Measurements from ENCODE around the gene MOV10.
A peak's percentile ranks its signal among the peaks of the same experiment; 100 is the strongest.

MOV10 gene

DNA sequence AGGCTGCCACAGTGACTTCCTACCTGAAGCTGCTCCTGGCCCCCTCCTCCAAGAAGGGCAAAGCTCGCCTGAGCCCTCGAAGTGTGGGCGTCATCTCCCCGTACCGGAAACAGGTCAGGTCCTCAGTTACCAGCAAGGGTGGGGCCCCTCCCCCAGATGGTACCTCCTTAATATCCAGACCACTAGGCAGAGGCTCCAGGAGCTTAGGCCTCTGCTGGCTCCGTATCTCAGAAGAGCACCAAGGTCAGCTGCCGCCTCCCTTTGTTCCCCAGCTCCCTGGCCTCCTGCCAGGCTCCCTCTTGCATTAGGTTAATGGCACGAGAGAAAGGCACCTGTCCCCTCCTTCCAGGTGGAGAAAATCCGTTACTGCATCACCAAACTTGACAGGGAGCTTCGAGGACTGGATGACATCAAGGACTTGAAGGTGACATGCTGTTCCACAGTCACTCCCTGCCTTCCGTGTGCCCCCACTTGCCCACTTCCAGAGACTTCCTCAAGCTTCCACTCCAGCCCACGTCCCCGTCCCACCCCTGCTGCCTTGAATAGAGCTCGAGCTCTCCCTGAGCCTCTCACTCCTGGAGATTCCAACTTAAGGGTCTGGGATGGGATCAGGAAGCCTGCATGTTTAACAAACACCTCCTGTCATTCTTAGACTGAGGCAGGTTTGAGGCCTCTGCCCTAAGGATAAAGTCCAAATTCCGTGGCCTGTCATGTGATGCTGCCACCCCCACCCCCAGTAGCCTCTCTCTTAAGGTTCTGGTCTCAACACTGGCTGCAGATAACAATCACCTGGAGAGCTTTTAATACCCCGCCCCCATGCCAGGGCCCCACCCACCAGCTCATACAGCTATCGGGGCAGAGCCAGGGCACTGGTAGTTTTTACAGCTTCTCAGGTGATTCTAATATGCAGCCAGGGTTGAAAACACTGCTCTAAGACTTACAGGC, 24.2 kb downstream of the MOV10 start:
- DNase-seq (ENCODE audit: low read depth): no peak

DNA sequence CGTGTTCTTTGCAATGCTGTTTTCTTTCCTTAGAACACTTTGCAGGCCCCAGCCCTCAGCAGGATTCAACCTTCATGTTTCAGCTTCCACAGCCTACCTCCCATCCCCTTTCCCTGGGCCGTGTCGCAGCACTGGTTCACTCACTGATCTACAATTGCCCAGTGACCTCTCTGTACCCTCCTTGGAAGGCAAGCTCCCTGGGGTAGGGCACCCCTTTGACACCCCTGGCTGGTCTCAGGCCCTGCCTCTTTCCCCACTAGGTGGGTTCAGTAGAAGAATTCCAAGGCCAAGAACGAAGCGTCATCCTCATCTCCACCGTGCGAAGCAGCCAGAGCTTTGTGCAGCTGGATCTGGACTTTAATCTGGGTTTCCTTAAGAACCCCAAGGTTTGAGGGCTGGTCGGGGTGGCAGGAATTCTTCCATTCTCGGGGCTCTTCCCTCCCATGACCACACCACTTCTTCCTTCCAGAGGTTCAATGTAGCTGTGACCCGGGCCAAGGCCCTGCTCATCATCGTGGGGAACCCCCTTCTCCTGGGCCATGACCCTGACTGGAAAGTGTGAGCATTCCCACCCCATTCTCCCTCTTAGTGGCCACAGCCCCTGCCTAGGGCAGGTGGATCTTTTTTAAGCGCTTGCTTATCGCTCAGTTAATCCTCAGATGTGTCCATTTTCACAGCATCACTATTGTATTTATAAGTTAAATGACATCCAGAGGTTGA, 25.1 kb downstream of the MOV10 start:
- DNase-seq (ENCODE audit: low read depth): no peak

DNA sequence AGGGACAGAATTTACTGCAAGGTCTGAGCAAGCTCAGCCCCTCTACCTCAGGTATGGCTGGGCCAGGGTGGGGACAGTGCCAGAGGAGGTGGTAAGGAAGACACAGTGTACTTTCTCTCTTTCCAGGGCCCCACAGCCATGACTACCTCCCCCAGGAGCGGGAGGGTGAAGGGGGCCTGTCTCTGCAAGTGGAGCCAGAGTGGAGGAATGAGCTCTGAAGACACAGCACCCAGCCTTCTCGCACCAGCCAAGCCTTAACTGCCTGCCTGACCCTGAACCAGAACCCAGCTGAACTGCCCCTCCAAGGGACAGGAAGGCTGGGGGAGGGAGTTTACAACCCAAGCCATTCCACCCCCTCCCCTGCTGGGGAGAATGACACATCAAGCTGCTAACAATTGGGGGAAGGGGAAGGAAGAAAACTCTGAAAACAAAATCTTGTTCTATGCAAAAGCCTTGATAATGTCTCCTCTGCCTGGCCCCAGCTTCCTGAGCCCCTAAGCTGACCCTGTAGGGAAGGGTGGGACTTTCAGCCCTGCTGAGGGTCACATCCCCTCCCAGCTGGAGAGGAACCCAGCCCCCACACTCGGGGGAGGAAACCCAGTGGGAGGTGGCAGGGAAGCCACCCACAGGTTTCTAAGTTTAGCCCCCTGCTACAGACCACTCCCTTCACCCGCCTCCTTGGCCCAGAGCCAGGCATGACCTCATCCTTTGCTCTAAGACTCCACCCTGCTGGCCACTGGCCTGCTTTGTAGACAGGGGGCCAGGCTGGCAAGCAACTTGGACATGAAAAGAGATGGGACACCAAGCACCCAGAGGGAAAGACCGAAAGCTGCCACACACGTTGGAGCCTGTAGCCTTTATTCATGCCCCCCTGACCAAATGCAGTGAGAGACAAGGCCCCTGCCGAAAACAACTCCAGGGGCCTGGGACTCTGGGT, 26.1 kb downstream of the MOV10 start:
- DNase-seq (ENCODE audit: low read depth): peak; percentile 66

DNA sequence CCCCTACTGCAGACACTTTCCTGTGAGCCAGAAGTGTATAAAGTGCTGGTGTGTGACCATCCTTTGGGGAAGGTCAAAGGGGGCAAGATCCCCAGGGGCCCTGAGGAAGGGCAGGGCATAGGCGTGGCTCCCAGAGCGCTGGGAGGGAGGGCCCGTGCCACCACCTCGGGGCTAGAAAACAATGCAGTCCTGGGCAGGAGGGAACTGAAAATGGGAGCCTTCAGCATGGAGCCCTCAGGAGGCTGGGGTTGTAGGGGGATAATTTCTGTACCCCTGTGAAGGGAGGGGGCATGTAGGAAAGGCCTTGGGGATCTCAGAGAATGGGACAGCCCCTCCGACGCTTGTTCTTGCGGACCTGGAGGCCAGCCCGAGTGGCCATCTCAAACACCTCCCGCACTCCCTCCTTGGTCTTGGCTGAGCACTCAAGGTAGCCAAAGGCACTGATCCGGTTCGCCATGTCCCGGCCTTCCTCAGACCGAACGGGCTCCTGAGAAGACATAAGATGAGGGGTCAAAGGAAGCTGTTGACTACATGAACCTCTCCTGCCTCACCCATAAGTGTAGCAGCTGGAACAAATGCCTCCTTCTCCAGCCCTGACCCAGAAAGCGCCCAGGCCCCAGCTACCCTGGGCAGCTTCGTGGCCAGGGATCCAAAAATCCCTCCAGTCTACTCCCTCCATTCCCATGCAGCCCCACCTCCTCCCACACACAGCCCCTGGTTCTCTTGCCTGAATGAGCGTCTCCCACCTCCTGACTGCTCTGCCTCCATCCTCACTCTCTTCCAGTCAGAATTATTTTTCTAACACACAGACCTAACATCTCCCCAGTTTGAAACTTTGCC, 27.0 kb downstream of the MOV10 start:
- no peak for DNase-seq (ENCODE audit: low read depth)

DNA sequence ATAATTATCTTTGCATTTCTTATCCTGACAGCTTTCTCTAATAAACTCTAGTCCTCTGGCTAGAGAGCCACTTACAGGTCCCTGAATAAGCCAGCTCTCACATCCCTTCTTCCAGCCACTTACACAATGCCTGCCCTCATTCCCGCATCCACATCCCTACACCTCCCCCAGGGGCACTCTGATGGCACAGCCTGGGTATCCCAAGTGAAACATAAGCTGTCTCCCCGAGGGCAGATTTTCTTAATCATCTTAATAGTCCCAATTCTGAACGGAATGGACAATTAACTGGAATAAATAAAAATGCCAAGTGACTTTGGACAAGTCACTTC, 27.6 kb downstream of the MOV10 start:
- DNase-seq (ENCODE audit: low read depth): no peak

DNA sequence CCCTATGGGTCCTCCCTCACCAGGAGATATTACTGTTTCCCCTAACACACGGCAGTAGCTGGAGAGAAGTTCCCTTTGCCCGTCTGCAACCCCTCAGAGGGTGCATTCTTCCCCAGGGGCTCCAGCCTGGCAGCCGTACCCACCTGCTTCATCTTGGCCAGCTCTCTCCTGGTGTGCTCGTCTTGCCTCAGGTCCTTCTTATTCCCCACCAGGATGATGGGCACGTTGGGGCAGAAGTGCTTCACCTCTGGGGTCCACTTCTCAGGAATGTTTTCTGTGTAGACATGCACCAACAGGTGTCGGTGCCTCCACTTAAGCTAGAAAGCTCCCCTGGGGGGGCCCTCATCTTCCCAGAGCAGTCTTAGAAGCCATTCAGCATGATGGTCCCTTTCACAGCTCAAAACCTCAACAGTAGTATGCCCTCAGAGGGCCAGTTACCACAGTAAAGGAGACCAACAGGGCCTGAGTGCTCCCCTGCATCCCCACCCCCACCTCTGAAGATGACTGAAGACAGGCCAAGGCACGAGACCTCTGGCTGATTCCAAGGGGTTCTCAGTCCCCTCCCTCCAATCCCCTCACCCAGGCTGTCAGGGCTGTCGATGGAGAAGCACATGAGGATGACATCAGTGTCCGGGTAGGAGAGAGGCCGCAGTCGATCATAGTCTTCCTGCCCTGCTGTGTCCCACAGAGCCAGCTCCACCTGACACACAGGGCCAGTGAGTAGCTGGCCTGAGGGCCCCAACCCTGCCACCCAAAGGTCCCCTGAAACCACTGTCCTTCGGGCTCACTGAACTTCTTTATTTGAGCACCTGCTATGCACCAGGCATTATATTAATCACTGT, 28.2 kb downstream of the MOV10 start:
- DNase-seq (ENCODE audit: low read depth): no peak

DNA sequence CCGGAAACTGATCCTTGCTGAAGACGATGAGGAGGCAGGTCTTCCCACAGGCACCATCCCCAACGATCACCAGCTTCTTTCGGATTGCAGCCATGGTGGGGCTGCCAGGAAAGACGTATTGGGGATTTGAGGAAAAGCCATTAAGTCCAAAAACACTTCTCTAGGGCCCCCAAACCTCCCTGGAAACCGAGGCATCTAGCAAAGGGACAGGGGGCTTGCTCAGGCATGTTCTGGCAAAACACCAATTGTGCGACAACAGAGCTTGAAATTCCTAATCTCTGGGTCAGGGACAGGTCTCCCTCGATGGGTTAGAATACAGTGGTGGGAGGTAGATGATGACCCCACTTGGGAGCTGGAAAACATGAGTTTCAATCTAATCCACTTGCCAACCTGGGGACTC, 29.2 kb downstream of the MOV10 start:
- no peak for DNase-seq (ENCODE audit: low read depth)

DNA sequence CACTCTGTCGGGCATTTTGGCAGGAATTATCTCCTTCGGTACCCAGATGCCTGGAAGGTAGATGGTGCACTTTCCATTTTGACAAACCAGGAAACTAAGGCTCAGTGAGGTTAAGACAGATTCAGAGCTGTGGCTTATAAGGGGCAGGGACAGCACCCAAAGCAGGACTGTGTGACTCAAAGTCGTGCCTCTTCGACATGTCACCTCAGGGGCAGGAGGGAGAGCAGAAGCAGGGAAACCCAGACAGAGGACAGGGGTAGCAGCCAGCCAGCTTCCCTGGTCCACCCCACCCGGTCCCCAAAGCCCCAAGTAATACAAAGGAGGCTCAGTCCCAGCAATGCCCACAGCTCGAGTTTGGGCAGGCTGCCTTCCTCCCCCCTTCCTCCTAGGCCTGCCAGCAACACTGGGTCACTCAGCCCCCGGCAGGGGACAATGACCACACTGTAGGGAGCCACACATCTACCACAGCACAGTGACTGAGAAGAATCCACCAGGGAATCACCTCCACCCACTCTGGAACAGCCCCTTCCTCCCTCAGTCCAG, 30.0 kb downstream of the MOV10 start:
- DNase-seq (ENCODE audit: low read depth): no peak

DNA sequence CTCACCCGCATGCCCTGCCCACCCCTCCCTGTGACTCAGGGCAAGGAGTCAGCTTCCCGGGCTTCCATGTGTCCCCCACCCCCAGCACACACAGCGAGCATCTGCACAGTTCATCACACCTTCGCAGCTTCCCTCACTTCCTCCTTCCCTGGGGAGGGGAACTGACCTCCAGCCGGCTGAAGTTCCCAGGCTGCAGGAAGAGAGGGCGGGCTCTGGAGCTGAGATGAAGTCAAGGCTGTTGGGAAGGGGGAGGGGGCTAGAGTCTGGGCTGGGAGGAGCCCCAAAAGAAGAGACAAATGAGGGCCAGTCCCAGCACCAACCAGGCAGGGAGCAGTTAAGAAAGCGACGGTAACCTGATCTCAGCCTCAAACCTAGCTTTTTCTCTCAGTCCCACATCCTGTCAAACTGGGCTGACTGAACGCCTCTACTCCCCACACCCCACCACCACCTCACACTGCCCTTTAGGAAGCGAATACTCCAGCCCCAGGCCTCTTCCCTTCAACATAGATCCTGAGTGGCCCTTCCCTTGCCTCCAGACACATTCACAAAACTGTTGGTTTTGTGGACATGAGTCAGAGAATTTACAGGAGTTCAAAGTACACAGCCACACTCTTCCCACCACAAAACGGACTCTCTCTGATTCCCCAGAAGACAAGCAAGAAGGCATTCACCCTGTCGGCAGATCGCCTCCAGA, 30.6 kb downstream of the MOV10 start:
- peak; percentile 25 for DNase-seq (ENCODE audit: low read depth)

DNA sequence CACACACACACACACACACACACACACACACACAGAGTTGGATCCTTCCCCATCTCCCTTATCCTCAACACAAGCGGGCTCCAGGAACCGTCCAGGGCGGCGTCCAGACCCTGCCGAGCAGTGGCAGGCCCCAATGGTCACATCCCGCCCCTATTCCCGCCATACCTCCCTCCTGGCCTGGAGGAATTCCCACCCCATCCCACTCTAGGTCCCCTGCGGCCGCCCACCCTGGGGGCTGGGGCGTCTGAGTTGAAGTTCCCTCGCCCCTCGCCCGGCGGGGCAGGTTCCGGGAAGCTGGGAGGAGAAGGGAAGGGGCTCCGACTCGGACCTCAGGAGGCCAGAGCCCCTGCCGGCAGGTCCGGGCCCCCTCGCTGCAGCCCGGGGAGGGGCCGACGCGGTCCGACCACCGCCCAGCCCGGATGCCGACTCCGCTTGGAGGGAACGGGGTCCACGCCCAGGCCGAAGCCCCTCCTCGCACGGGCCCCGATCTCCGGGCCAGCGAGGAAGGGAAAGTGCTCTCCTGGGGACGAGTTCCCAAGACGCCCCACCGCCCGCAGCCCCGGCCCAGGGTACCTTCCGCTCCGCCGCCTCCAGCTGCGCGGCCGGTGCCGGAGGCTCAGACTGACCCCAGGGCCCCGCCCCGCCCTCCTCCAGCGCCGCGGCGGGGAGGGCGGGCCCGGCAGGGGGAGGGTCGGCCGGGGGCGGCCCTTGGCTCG, 32.2 kb downstream of the MOV10 start, which contains the start of gene RHOC:
Gene RHOC, minus strand, starts transcription at position 623 of the 716 bp plus-strand sequence. CDS start 3,328 bp downstream, outside the sequence.
- DNase-seq (ENCODE audit: low read depth): peak; percentile 31

DNA sequence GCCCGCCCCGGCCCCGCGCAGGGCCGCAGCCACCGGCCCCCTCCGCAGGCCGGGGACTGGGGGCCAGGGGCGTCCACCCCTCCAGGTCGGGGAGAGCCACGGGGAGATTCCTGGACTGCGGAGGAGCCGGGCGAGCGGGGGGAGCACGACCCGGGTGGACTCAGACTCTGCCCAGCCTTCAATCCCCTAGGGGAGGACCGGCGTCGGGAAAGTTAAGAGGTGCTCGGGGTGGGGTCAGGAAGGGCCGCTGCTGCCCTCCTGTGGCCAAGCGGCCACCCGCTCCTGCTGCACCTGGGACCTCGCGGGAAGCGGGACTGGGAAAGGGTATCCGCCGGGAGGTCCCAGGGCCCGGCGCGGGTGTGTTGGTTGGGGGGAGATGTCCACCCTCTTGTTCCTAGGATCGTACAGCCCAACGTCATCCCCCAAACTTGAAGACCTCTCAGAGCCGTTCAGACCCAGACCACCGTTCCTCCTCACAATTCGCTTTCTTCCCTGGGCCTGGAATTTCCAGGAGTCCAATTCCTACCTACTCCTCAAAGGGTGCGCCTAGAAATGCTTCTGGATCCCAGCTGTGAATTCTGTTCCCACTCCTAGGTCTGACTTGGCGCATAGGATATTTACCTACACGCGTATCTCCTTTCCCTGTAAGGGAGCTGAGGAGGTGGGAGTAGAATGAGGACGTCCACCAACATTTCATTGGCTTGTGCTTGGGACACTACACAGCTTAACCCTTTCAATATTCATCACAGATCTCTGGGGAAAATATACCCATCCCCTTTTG, 33.0 kb downstream of the MOV10 start:
- DNase-seq (ENCODE audit: low read depth): peak; percentile 51

DNA sequence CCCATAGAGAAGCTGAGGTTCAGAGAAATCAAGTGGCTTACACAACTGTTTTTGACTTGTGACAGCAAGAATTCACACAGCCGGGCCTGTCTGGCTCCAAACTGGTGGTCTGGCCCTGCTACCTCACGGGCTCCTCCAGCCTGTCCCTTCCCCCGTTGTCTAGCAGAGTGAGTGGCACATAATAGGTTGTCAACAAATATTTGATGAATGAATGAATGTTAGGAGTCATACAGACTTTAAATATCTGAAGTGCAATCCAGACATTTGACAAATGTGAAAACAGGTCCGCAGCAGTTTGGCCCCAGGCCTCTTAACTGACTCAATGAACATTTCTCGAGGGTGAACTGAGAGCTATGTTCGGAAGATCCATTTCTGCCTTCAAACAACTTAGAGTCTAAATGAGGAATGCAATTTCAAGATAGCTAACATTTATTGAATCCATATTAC, 33.6 kb downstream of the MOV10 start:
- DNase-seq (ENCODE audit: low read depth): no peak

DNA sequence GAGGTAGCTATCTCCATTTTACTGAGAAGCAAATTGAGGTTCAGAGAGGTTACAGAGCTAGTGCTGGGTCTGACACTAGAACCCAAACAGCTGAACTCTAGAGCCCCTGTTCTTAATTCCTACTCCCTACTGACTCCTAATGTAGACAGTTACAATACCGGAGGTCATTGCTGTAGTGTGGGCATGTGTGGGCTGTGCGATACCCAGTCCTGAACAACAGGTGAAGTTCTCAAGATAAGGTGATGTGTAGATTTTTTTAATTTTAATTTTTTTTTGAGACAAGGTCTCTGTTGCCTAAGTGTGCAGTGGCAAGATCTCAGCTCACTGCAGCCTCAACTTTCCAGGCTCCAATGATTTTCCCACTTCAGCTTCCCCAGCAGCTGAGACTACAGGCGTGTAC, 34.0 kb downstream of the MOV10 start:
- DNase-seq (ENCODE audit: low read depth): no peak

DNA sequence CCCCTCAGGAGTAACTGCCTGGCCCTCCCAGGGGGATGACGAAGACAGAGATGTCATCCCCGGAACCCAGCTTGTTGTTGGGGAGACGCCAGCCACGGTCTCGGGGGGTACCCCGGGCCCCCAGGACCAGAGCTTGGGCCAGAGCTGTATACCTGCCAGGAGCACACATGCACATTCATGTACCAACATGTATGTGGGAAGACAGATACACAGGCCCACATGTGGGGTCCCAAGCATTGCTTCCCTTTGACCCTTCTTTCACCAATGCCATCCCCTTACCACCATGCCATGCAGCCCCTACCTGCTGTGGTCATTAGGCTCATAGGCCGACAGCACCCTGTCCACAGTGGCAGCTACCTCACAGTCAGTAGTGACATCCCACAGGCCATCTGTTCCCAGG, 35.7 kb downstream of the MOV10 start:
- no peak for DNase-seq (ENCODE audit: low read depth)

DNA sequence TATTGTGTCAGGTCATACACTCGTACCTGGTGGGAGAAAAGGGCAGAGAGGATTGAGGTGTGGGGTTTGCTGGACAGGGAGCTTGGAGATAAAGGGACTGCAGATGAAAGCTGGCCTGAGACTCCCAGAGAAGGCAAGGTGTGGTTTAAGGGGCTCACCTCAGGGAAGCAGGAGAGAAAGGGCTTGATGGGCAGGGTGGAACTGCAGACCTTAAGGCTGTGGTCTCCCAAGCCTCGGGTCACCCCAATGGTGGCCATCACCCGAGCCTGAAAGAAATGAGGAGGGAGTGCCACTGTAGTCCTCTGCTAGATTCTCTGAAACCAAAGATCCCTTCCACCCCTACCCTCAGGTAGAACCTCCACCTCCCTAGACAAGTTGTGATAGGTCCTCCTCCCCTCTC, 36.1 kb downstream of the MOV10 start:
- no peak for DNase-seq (ENCODE audit: low read depth)

DNA sequence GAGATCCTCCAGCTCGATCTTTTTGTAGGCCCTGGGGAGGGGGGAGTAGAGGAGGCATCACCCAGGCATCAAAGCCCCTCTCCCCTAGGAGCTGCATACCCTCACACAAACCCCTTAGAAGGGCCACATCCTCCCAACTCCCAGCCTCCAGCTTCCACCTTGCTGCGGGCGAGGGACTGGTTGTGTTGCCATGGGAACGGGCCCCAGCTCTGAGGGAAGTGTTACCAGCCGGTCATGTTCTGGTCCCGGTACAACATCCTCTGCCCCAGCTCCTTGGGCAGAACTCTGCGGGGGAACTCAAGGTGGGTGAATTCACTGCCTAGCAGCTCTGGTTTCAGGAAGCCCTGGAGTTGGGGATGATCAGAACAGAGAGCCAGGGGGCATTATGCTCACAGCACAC, 36.6 kb downstream of the MOV10 start:
- no peak for DNase-seq (ENCODE audit: low read depth)

DNA sequence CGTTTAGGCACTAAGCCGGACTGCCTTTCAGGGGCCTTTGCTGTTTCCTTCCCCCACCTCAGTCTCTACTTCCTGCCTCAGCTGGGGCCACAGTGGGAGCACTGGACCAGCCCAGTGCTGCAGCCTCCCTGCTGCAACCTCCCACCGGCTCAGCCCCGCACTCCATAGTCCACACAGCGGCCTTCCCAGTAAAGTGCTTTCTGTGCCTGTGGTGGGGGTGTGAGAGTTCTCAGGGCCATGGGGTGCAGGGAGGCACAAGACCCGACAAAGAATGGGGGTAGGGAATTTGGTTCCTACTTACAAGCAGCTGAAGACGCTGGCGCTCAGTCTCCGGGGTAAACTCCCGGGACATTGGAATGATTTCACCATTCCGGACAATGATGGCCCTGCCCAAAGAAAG, 37.2 kb downstream of the MOV10 start:
- DNase-seq (ENCODE audit: low read depth): no peak

DNA sequence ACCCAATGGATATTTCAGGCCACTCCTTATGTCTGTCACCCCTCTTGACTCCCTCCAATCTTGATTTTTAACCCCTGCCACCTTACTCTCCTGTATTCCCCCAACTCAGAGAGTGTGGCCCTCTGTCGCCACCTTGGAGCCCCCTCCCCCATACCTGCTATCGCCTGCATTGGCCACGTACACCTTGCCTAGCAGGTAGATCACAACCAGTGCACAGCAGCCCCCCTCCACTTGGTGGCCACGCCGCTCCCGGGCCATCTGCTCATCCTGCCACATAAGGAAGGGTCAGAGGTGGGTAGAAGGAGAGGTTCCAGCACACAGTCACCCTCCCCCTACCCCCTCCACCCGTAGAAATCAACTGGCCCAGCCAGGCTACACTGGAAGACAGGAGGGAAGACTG, 37.7 kb downstream of the MOV10 start:
- no peak for DNase-seq (ENCODE audit: low read depth)
